GM12873 (cell line): ENCODE measurements around the gene C9orf85.

Experiments
- CTCF ChIP-seq: IDR thresholded peaks from 2 replicates; pipeline ENCODE4 v1.5.1; 2012; ENCODE audit warnings: low read depth, mild to moderate bottlenecking, moderate library complexity, low read length, control low read depth; ENCODE audit not compliant: insufficient read depth; ENCODE audit errors: missing control alignments

C9orf85 gene

GRCh38 chr9:71908825-71909224, 2.6 kb upstream of the C9orf85 start:
- no peak for TF ChIP-seq CTCF

- no peak for TF ChIP-seq CTCF
Observed at GRCh38 chr9:71909887-71910649, 1.4 kb upstream of the C9orf85 start.

GRCh38 chr9:71910650-71911060, 784 bp upstream of the C9orf85 start:
- no peak for TF ChIP-seq CTCF

- TF ChIP-seq CTCF, result no peak
Observed at GRCh38 chr9:71911908-71912335, 483 bp downstream of the C9orf85 start.

- TF ChIP-seq CTCF, result no peak
Observed at GRCh38 chr9:71915495-71915894, 4.1 kb downstream of the C9orf85 start.

- no peak for TF ChIP-seq CTCF
Observed at GRCh38 chr9:71916834-71917534, 5.5 kb downstream of the C9orf85 start.

- no peak for TF ChIP-seq CTCF
Observed at GRCh38 chr9:71918419-71918818, 7.0 kb downstream of the C9orf85 start.
